22Rv1 (cell line): ENCODE data around the gene ZNF783.

Experiments
- H3K27ac ChIP-seq: fragments of 450-650 bp; 2 replicates; pipeline ENCODE4 v1.5.1; 2017
- ZFX ChIP-seq: fragments of 450-650 bp; IDR thresholded peaks from 2 replicates; pipeline ENCODE4 v1.6.1; 2017; ENCODE audit warnings: antibody characterized with exemption, borderline replicate concordance
- TF ChIP-seq, protein P1 (sequence below): fragments of 450-650 bp; IDR thresholded peaks from 2 replicates; pipeline ENCODE4 v1.5.1; 2017; ENCODE audit warnings: mild to moderate bottlenecking

The ZNF783 gene

DNA sequence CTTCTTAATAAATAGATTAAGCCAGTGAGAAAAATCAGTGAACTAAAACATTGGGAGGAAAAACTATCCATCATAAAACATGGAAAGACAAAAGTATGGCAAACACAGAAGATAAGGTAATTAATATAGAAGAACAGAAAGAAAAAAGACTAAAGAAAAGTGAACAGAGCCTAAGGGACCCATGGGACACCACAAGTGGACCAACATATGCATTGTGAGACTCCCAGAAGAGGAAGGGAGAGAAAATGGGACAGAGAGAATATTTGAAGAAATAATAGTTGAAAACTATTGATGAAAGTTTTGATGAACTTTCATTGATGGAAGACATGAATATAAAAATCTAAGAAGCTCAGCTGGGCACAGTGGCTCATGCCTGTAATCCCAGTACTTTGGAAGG, 71.3 kb downstream of the ZNF783 start:
- no peak overlapping the region for H3K27ac ChIP-seq
- TF ChIP-seq, protein P1, sequence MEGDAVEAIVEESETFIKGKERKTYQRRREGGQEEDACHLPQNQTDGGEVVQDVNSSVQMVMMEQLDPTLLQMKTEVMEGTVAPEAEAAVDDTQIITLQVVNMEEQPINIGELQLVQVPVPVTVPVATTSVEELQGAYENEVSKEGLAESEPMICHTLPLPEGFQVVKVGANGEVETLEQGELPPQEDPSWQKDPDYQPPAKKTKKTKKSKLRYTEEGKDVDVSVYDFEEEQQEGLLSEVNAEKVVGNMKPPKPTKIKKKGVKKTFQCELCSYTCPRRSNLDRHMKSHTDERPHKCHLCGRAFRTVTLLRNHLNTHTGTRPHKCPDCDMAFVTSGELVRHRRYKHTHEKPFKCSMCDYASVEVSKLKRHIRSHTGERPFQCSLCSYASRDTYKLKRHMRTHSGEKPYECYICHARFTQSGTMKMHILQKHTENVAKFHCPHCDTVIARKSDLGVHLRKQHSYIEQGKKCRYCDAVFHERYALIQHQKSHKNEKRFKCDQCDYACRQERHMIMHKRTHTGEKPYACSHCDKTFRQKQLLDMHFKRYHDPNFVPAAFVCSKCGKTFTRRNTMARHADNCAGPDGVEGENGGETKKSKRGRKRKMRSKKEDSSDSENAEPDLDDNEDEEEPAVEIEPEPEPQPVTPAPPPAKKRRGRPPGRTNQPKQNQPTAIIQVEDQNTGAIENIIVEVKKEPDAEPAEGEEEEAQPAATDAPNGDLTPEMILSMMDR = no peak
- TF ChIP-seq ZFX = no peak

DNA sequence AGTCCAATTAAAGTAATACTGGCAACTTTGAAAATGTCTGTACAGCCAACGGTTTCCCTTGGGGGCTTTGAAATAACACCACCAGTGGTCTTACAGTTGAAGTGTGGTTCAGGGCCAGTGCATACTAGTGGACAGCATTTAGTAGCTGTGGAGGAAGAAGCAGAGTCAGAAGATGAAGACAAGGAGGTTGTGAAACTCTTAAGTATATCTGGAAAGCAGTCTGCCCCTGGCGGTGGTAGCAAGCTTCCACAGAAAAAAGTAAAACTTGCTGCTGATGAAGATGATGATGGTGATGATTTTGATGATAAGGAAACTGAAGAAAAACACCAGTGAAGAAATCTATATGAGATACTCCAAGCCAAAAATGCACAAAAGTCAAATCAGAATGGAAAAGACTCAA, 72.2 kb downstream of the ZNF783 start:
- TF ChIP-seq, protein P1 = no peak
- no peak for TF ChIP-seq ZFX
- no peak overlapping the region for H3K27ac ChIP-seq
